Body of pancreas (tissue), 4 donors: ENCODE measurements around the gene PDLIM4. TPM values are rescaled to one million over a fixed set of nuclear protein-coding genes. Genes with fewer than 3 reads are reported as not detected.

ENCODE experiments used
- ATAC-seq: fragments of 150-250 bp; one replicate; pipeline ENCODE4 v1.9.1; 2016
- DNase-seq, 4 donors: peaks; one replicate each; pipeline ENCODE4 v3.0.0-alpha.2; 2019
- H3K27ac ChIP-seq, 4 donors: fragments of 200-600 bp; sonication (generic); 1 replicate in 3 of 4; 2 replicates in 1 of 4; pipeline versions ENCODE4 v1.5.1 to v1.6.1; 2016 to 2019; ENCODE audit warnings: mild to moderate bottlenecking in 1 of 4, mixed read lengths in 1 of 4, moderate library complexity in 1 of 4
- H3K27me3 ChIP-seq, 2 donors: fragments of 200-600 bp; sonication (generic); one replicate each; pipeline ENCODE4 v1.6.0; 2016; ENCODE audit warnings: mild to moderate bottlenecking in 1 of 2
- H3K36me3 ChIP-seq, 2 donors: fragments of 200-600 bp; sonication (generic); replicated peaks in 1 of 2; 2 replicates each; pipeline ENCODE4 v1.5.1; 2016; ENCODE audit warnings: low read depth in 2 of 2; ENCODE audit not compliant: insufficient read depth in 1 of 2
- H3K4me1 ChIP-seq: fragments of 200-600 bp; sonication (generic); one replicate; pipeline ENCODE4 v1.6.0; 2016
- H3K4me3 ChIP-seq, 2 donors: fragments of 200-600 bp; sonication (generic); 1 replicate in 1 of 2; 2 replicates in 1 of 2; pipeline ENCODE4 v1.5.1; 2016 to 2019
- H3K9me3 ChIP-seq, 3 donors: fragments of 200-600 bp; sonication (generic); 1 replicate in 2 of 3; 2 replicates in 1 of 3; pipeline ENCODE4 v1.5.1; 2016
- POLR2A ChIP-seq, 3 donors: fragments of 450-650 bp; IDR thresholded peaks; one replicate each; pipeline ENCODE4 v1.6.1; 2016; ENCODE audit warnings: antibody characterized with exemption in 3 of 3, mild to moderate bottlenecking in 2 of 3
- WGBS, 2 donors: methylation state at CpG; one replicate each; pipeline ENCODE4 v1.1.5; 2017; 5-methylcytosine and 5-hydroxymethylcytosine counted together
- intact Hi-C: fragments of 100-400 bp; cut with DNase I; formaldehyde crosslinking; loops from one replicate; pipeline ENCODE4 v1.15.1; 2023
- total RNA-seq, 2 donors: library from RNA; depleted of rRNA; stranded (reverse); fragments of >200 nt; gene quantifications; one replicate each; pipeline ENCODE4 v1.1.0, GENCODE V29; 2016
- TF ChIP-seq, protein P1 (sequence below), 7 experiments: fragments of 450-650 bp in 4 of 7; fragments of 200-600 bp in 3 of 7; sonication (generic) in 3 of 7; IDR thresholded peaks; one replicate each; pipeline ENCODE4 v1.5.1; 2016 to 2019; ENCODE audit warnings: antibody characterized with exemption in 7 of 7

Gene PDLIM4
- total RNA-seq, 2 donors from 2014 or later, result 4.2 to 4.3 TPM

DNA sequence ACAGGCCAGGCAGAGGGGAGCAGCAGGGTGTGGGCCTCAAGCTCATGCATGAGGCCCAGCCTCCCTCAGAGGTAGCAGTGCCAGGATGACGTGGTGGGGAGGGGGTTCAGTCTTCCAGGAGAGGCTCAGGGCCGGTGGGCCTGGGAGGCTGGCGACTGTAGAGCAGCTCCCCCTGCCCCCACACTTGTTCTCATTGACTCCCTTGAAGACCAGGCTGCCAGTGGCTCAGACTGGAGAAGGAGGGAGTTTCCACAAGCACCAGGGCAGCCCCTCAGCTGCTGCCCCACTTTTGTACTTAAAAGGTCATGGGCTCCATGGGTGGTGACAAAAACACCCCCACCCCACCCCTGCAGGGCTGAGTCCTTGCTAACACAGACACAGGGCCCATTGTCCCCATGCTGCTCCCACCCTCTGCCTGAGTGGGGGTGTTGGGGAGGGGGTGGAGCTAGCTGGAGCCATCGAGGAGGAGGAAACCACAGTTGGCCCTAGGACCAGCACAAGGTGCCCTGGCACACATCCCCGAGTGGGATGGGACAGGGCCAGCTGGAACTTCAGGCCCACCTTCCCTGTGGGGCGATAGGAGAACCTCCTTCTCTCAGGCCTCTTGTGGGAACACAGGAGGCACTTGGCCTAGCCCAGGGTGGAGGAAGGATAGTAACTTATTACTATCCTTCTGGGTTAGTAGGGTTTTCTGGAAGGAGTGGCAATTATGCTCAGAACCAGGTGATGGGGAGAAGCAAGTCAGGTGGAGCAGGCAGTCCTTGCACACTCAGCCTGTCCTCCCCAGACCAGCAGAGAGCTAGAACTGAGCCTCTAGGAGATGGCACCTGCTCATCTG is 10.7 kb downstream of the PDLIM4 start:
- intact Hi-C loops, result no loop called here
- no peak for TF ChIP-seq POLR2A (IDR thresholded peaks at IDR 0.05)
- TF ChIP-seq, protein P1, sequence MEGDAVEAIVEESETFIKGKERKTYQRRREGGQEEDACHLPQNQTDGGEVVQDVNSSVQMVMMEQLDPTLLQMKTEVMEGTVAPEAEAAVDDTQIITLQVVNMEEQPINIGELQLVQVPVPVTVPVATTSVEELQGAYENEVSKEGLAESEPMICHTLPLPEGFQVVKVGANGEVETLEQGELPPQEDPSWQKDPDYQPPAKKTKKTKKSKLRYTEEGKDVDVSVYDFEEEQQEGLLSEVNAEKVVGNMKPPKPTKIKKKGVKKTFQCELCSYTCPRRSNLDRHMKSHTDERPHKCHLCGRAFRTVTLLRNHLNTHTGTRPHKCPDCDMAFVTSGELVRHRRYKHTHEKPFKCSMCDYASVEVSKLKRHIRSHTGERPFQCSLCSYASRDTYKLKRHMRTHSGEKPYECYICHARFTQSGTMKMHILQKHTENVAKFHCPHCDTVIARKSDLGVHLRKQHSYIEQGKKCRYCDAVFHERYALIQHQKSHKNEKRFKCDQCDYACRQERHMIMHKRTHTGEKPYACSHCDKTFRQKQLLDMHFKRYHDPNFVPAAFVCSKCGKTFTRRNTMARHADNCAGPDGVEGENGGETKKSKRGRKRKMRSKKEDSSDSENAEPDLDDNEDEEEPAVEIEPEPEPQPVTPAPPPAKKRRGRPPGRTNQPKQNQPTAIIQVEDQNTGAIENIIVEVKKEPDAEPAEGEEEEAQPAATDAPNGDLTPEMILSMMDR (IDR thresholded peaks at IDR 0.05), result no peak

DNA sequence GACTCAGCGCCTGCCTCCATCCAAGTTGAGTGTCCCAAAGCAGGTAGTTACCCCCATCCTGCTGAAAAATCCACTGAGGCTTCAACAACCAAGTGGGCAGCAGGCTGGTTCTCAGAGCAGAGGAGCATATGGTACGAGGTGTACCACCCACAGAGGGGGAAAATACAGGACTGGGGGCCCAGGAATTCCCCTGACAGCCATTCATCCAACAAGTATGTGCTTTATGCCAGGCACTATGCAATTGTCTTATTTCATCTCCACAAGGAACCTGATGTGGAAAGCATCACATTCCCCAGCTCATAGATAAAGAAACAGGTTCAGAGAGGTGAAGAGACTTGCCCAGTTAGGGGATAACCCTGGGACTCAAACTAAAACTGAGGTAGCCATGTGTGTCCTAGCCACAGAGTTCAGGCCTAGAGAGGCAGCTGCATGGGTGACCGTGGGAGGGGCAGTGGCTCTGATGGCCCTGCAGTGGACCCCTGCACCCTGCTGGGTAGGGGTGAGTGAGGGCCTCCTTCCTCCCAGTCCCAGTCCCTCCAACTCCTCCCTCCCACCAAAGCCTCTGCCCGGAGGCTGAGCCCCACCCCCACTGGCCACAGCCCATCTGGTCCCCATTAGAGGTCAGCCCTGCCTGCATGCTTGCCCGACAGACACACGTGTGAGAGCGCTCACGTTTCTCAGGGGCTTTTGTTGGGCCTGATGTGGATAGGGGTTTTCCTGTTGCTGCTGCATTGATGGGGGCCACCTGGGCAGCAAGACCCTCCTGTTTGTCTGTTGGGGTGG is 11.5 kb downstream of the PDLIM4 start:
- no peaks in the 10 kb centered on the region for H3K9me3 ChIP-seq
- H3K4me1 ChIP-seq, result peaks cover 26% of the 10 kb centered on the region
- 66 to 67% methylated on average over 2 to 8 of the region's 8 CpGs for WGBS, 2 donors
- no peaks in the 10 kb centered on the region for H3K27me3 ChIP-seq
- H3K4me3 ChIP-seq, result no peak overlapping the region
- TF ChIP-seq POLR2A (IDR thresholded peaks at IDR 0.05), result no peak
- DNase-seq (no peak), ATAC-seq (no peak)
- H3K36me3 ChIP-seq, result no peaks in the 10 kb centered on the region
- intact Hi-C loops, result no loop called here
- H3K27ac ChIP-seq, result no peak overlapping the region

More for the DNA sequence above, 10.7 kb downstream of the PDLIM4 start:
- H3K4me3 ChIP-seq, result no peak overlapping the region
- H3K27me3 ChIP-seq, result no peaks in the 10 kb centered on the region
- ATAC-seq, result no peak
- H3K9me3 ChIP-seq, result no peaks in the 10 kb centered on the region
- no peak for DNase-seq
- peaks cover 23% of the 10 kb centered on the region for H3K4me1 ChIP-seq
- WGBS, 2 donors, result 69 to 77% methylated on average over 3 to 6 of the region's 6 CpGs
- H3K36me3 ChIP-seq, result no peaks in the 10 kb centered on the region
- H3K27ac ChIP-seq, result no peak overlapping the region

DNA sequence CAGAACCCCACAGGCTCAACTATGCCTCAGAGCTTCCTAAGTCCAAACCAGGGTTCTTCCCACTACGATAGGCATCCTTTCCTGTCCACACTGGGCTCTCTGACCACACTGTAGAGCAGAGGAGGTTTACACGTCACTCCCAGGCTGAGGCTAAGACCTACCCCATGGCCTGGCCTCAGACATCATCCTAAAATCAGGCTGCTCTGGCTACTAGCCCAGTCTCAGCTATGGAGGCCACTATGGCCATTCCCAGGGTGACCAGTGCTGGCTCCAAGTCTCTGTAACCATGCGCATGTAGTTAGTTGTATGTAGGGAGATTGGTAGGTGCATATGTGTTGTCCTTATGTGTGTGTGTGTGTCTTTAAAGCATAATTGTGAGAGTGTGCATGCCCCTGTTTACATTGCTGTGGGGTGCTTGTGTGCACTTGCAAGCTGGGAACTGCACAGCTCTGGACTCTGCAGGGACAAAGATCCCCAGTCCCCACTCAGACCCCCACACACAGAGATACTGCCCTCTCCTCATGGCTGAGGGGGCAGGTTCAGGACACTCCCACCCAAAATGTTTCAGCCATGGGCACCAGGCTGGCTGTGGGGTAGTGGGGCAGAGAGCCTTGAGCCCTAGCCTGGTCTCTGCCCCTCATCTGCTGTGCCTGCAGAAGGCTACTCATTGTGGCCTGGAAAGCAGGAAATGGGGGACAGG is 12.3 kb downstream of the PDLIM4 start:
- intact Hi-C loops, result no loop called here
- Histone ChIP-seq H3K27ac (no peak overlapping the region), H3K4me3 (no peak overlapping the region), H3K27me3 (no peaks in the 10 kb centered on the region), H3K4me1 (peaks cover 26% of the 10 kb centered on the region), H3K36me3 (no peaks in the 10 kb centered on the region), H3K9me3 (no peaks in the 10 kb centered on the region)
- no peak for ATAC-seq
- TF ChIP-seq, protein P1 (IDR thresholded peaks at IDR 0.05), result no peak
- no peak for TF ChIP-seq POLR2A (IDR thresholded peaks at IDR 0.05)
- WGBS, 2 donors, result 93 to 100% methylated on average over 1 to 3 of the region's 3 CpGs
- DNase-seq, result no peak

DNA sequence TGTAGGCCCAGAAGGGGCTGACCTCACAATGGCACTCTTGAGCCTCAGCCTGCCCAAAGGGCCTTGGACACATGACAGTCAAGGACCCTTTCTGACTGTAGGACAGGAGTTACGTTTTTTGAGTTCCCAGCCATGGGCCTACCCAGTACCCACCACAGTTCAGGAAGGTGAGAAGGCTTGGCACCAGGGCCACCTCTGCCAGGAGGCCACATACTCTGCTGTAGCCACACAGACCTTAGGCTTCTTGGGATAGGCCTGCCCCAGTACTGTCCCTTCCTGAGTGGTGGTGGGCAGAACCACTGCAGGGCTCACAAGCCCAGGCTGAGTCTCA is 12.8 kb downstream of the PDLIM4 start:
- no peaks in the 10 kb centered on the region for H3K36me3 ChIP-seq
- intact Hi-C loops, result no loop called here
- H3K27me3 ChIP-seq, result no peaks in the 10 kb centered on the region
- DNase-seq (peak in 1 of 4 donors; percentile 1), ATAC-seq (no peak)
- no peak overlapping the region for H3K4me3 ChIP-seq
- 83 to 100% methylated on average over 1 of the region's 1 CpG for WGBS, 2 donors
- TF ChIP-seq, protein P1 (IDR thresholded peaks at IDR 0.05), result no peak
- no peak for TF ChIP-seq POLR2A (IDR thresholded peaks at IDR 0.05)
- peaks cover 23% of the 10 kb centered on the region for H3K4me1 ChIP-seq
- no peak overlapping the region for H3K27ac ChIP-seq
- no peaks in the 10 kb centered on the region for H3K9me3 ChIP-seq

DNA sequence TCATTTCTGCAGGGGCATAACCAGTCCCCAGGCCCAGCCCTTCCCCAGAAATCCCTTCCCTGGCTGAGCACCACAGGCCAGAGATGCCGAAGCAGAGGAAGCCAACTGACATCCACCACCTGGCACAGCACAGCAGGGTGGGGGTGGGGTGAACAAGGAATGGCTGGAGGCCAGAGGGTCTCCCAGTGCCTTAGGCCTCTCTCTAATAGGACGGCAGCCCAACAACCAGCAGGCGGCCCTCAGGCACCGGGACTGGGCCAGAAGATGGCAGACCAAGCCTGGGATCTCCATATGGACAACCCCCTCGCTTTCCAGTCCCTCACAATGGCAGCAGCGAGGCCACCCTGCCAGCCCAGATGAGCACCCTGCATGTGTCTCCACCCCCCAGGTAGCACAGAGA is 13.2 kb downstream of the PDLIM4 start:
- Histone ChIP-seq H3K36me3 (no peaks in the 10 kb centered on the region), H3K4me1 (peaks cover 19% of the 10 kb centered on the region), H3K4me3 (no peak overlapping the region), H3K27ac (no peak overlapping the region), H3K27me3 (no peaks in the 10 kb centered on the region), H3K9me3 (no peaks in the 10 kb centered on the region)
- no peak for TF ChIP-seq POLR2A (IDR thresholded peaks at IDR 0.05)
- TF ChIP-seq, protein P1 (IDR thresholded peaks at IDR 0.05), result no peak
- 84 to 93% methylated on average over 3 to 6 of the region's 6 CpGs for WGBS, 2 donors
- peak in 1 of 4 donors; percentile 1 for DNase-seq
- ATAC-seq, result no peak
- intact Hi-C loops, result no loop called here
